Keratinocyte (primary cell): ENCODE data around the gene DAPK3. TPM values are rescaled to one million over a fixed set of nuclear protein-coding genes. Genes with fewer than 3 reads are reported as not detected.
"Not testable (repeated sequence)": the region's sequence is repeated elsewhere in the genome, so short reads cannot be mapped to it uniquely, and the experiment has no call there.

Experiments
- DNase-seq: peaks from one replicate; pipeline ENCODE4 v3.0.0-alpha.2; 2011; ENCODE audit warnings: low read depth, missing footprints, low spot score
- FAIRE-seq: peaks from 2 replicates; lab custom pipeline; 2011; peaks lifted over from hg19 to GRCh38; lab: Jason Lieb, UNC
- H2AFZ ChIP-seq: 2 replicates; pipeline ENCODE4 v1.6.0; 2012; ENCODE audit warnings: low read length, control low read depth, inconsistent platforms; ENCODE audit not compliant: control insufficient read depth
- H3K27ac ChIP-seq: 2 replicates; pipeline ENCODE4 v1.5.1; 2011; ENCODE audit warnings: low read length; ENCODE audit not compliant: control insufficient read depth, insufficient read depth
- H3K27me3 ChIP-seq: 3 replicates; pipeline ENCODE4 v1.6.0; 2011; ENCODE audit warnings: low read length; ENCODE audit not compliant: control insufficient read depth, insufficient read depth; ENCODE audit errors: extremely low read depth
- H3K36me3 ChIP-seq, 2 experiments: 2 replicates in 1 of 2; 3 replicates in 1 of 2; pipeline ENCODE4 v1.5.1; 2011; ENCODE audit warnings: low read length in 2 of 2, mild to moderate bottlenecking in 1 of 2; ENCODE audit not compliant: control insufficient read depth in 2 of 2, insufficient read depth in 2 of 2; ENCODE audit errors: extremely low read depth in 1 of 2
- H3K4me1 ChIP-seq: 3 replicates; pipeline ENCODE4 v1.5.1; 2011; ENCODE audit warnings: low read length; ENCODE audit not compliant: control insufficient read depth, insufficient read depth; ENCODE audit errors: extremely low read depth
- H3K4me2 ChIP-seq: 3 replicates; pipeline ENCODE4 v1.6.0; 2011; ENCODE audit warnings: low read depth, low read length; ENCODE audit not compliant: control insufficient read depth, insufficient read depth; ENCODE audit errors: extremely low read depth
- H3K4me3 ChIP-seq, 3 experiments: fragments of 200-600 bp in 1 of 3; sonication (generic) in 1 of 3; 2 replicates in 2 of 3; 3 replicates in 1 of 3; pipeline ENCODE4 v1.5.1; 2011 to 2016; ENCODE audit warnings: low read length in 3 of 3, mild to moderate bottlenecking in 3 of 3, control low read depth in 2 of 3, inconsistent platforms in 1 of 3, low read depth in 1 of 3, mixed read lengths in 1 of 3, mixed run types in 1 of 3, moderate library complexity in 1 of 3; ENCODE audit not compliant: control insufficient read depth in 2 of 3, insufficient read depth in 2 of 3; ENCODE audit errors: extremely low read depth in 1 of 3
- H3K79me2 ChIP-seq: 2 replicates; pipeline ENCODE4 v1.6.0; 2012; ENCODE audit warnings: low read length; ENCODE audit not compliant: control insufficient read depth, insufficient read depth
- H3K9ac ChIP-seq: 3 replicates; pipeline ENCODE4 v1.6.0; 2011; ENCODE audit warnings: low read length; ENCODE audit not compliant: control insufficient read depth, insufficient read depth; ENCODE audit errors: extremely low read depth
- H3K9me1 ChIP-seq: 3 replicates; pipeline ENCODE4 v1.6.0; 2011; ENCODE audit warnings: low read length; ENCODE audit not compliant: control insufficient read depth, insufficient read depth; ENCODE audit errors: extremely low read depth
- H3K9me3 ChIP-seq: 2 replicates; pipeline ENCODE4 v1.5.1; 2012; ENCODE audit warnings: low read depth, low read length; ENCODE audit not compliant: control insufficient read depth
- H4K20me1 ChIP-seq: 3 replicates; pipeline ENCODE4 v1.6.0; 2011; ENCODE audit warnings: low read length; ENCODE audit not compliant: control insufficient read depth, insufficient read depth; ENCODE audit errors: extremely low read depth
- CTCF ChIP-seq, 3 experiments: IDR thresholded peaks in 1 of 3; conservative IDR thresholded peaks in 1 of 3; optimal IDR thresholded peaks in 1 of 3; 2 replicates in 2 of 3; 3 replicates in 1 of 3; pipeline versions ENCODE3 to v1.5.1; 2011; ENCODE audit warnings: low read length in 3 of 3, mild to moderate bottlenecking in 3 of 3, moderate library complexity in 2 of 3, control low read depth in 1 of 3, inconsistent platforms in 1 of 3; ENCODE audit not compliant: insufficient read depth in 2 of 3; ENCODE audit errors: extremely low read depth in 1 of 3
- EZH2 ChIP-seq: IDR thresholded peaks from one replicate; pipeline ENCODE4 v1.6.1; 2012; ENCODE audit warnings: inconsistent platforms, mild to moderate bottlenecking, low read length, moderate library complexity
- dilution Hi-C: fragments of 300-500 bp; cut with MboI; formaldehyde crosslinking; loops from one replicate; pipeline ENCODE4 v1.7.0; 2020; ENCODE audit warnings: low sequenced_read_pairs; ENCODE audit not compliant: extremely low pct_ligation_motif_present
- polyA plus RNA-seq, 5 experiments: library from polyadenylated mRNA; depleted of rRNA in 3 of 5; stranded (reverse) in 3 of 5; stranded (forward) in 1 of 5; unstranded in 1 of 5; fragments of >200 nt; gene quantifications; 1 replicate in 1 of 5; 2 replicates in 3 of 5; 3 replicates in 1 of 5; pipeline versions ENCODE4 v1.2.1 to v1.2.3, GENCODE V29; 2011 to 2012; ENCODE audit warnings: missing spikeins in 2 of 5, low read depth in 1 of 5, low replicate concordance in 1 of 5

DAPK3 gene
- polyA plus RNA-seq, 1 donor (not counting 4 experiments of a cell fraction or from before 2014, with no cell fraction given), result 57.3 TPM

- Histone ChIP-seq H3K4me2 (peak overlapping the region; percentile 95), H3K27me3 (no peaks in the 10 kb centered on the region), H4K20me1 (peaks cover 28% of the 10 kb centered on the region), H3K36me3 (peaks cover 21 to 26% of the 10 kb centered on the region in 2 experiments), H3K4me3 (peak overlapping the region; percentile 79 to 94 (median 93)), H3K9me3 (no peaks in the 10 kb centered on the region), H3K4me1 (peaks cover 22% of the 10 kb centered on the region), H3K27ac (peak overlapping the region; percentile 94), H3K9ac (peak overlapping the region; percentile 85), H3K9me1 (no peaks in the 10 kb centered on the region), H3K79me2 (peaks cover 49% of the 10 kb centered on the region), H2AFZ (no peak overlapping the region)
- FAIRE-seq, result peak; percentile 79
- dilution Hi-C loops, result no loop called here
- DNase-seq, result peak; percentile 50
- TF ChIP-seq EZH2 (no peak), CTCF (optimal IDR thresholded peaks at IDR 0.05 in 1 of 3, IDR thresholded peaks at IDR 0.05 in 1 of 3, conservative IDR thresholded peaks at IDR 0.05 in 1 of 3; ENCODE audit: extremely low read depth in 1 of 3, insufficient read depth in 2 of 3, low read length in 3 of 3) (peak in 1 of 3 experiments; percentile 36)
These were observed 1.2 kb downstream of the DAPK3 start for GRCh38 chr19:3969435-3970312.

- peak overlapping the region; percentile 94 for H3K27ac ChIP-seq
- FAIRE-seq (peak; percentile 77), DNase-seq (peak; percentile 78)
- H3K9me3 ChIP-seq, result no peaks in the 10 kb centered on the region
- peaks cover 54% of the 10 kb centered on the region for H3K79me2 ChIP-seq
- no peaks in the 10 kb centered on the region for H3K27me3 ChIP-seq
- no peak overlapping the region for H2AFZ ChIP-seq
- H3K9ac ChIP-seq, result peak overlapping the region; percentile 85
- H4K20me1 ChIP-seq, result peaks cover 28% of the 10 kb centered on the region
- dilution Hi-C loops, result no loop called here
- H3K36me3 ChIP-seq, result peaks cover 25 to 28% of the 10 kb centered on the region in 2 experiments
- peak overlapping the region; percentile 95 for H3K4me2 ChIP-seq
- H3K9me1 ChIP-seq, result no peaks in the 10 kb centered on the region
- peak overlapping the region; percentile 46 to 93 (median 79) for H3K4me3 ChIP-seq
- TF ChIP-seq EZH2 (no peak), CTCF (optimal IDR thresholded peaks at IDR 0.05 in 1 of 3, IDR thresholded peaks at IDR 0.05 in 1 of 3, conservative IDR thresholded peaks at IDR 0.05 in 1 of 3; ENCODE audit: extremely low read depth in 1 of 3, insufficient read depth in 2 of 3, low read length in 3 of 3) (no peak)
- peaks cover 22% of the 10 kb centered on the region for H3K4me1 ChIP-seq
These were observed 2.1 kb downstream of the DAPK3 start for GRCh38 chr19:3968556-3969434.

- H3K4me3 ChIP-seq, result peak overlapping the region in 1 of 3 experiments; percentile 46
- H2AFZ ChIP-seq, FAIRE-seq, H3K9me1 ChIP-seq, DNase-seq, H3K9me3 ChIP-seq, dilution Hi-C loops, H3K27me3 ChIP-seq: not testable (repeated sequence)
- peaks cover 22% of the 10 kb centered on the region for H3K4me1 ChIP-seq
- peaks cover 28% of the 10 kb centered on the region for H4K20me1 ChIP-seq
- H3K4me2 ChIP-seq, result peak overlapping the region; percentile 95
- H3K79me2 ChIP-seq, result peaks cover 57% of the 10 kb centered on the region
- H3K9ac ChIP-seq, result peak overlapping the region; percentile 46
- peaks cover 32 to 36% of the 10 kb centered on the region in 2 experiments for H3K36me3 ChIP-seq
- peak overlapping the region; percentile 94 for H3K27ac ChIP-seq
These were observed 2.9 kb downstream of the DAPK3 start for GRCh38 chr19:3967983-3968382.
